Measurements from ENCODE around the gene COQ10B. TPM values are rescaled to one million over a fixed set of nuclear protein-coding genes. Genes with fewer than 3 reads are reported as not detected.

The COQ10B gene
- total RNA-seq, 1 donor from 2014 or later, result 6.0 TPM

DNA sequence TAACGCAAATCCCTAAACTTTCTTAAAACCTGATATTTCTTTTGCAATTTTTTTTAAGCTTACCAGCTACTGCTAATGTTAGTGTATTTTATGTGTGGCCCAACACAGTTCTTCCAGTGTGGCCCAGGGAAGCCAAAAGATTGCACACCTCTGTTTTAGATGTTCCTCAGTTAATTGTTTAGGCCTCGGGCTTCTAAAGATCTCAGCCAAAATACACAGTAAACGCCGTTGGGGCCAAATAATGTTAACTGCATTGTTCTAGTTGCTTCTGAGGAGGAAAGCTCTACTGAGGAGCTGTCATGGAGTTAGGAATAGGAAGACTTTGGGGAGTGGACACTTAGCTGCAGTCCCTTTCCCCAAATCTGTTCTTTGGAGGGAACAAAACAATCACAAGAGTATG lies 48.8 kb downstream of the COQ10B start:
- Histone ChIP-seq H3K27me3 (no peaks in the 10 kb centered on the region), H3K4me3 (peak overlapping the region in 1 of 2 donors; percentile 94), H3K9me3 (no peaks in the 10 kb centered on the region), H3K36me3 (peaks cover 18 to 28% of the 10 kb centered on the region in 2 donors), H3K27ac (peak overlapping the region in 1 of 2 donors; percentile 16), H3K4me1 (peaks cover 11 to 29% of the 10 kb centered on the region in 2 donors)
- no peak for TF ChIP-seq CTCF (IDR thresholded peaks at IDR 0.05)
- intact Hi-C loops (cut with DNase I), result loop anchor here (5.0 kb wide), 1 partner anchor 1960 kb away; no protein-coding TSS in a partner anchor
- DNase-seq (ENCODE audit: low spot score in 2 of 2), result no peak

- no peak for TF ChIP-seq CTCF (IDR thresholded peaks at IDR 0.05)
- DNase-seq (ENCODE audit: low spot score in 2 of 2), result no peak
- no peaks in the 10 kb centered on the region for H3K9me3 ChIP-seq
- intact Hi-C loops (cut with DNase I), result loop anchor here (5.0 kb wide), 1 partner anchor 1960 kb away; no protein-coding TSS in a partner anchor
- H3K4me1 ChIP-seq, result peaks cover 11 to 26% of the 10 kb centered on the region in 2 donors
- H3K27ac ChIP-seq, result no peak overlapping the region
- no peak overlapping the region for H3K4me3 ChIP-seq
- H3K36me3 ChIP-seq, result peaks cover 18 to 28% of the 10 kb centered on the region in 2 donors
- no peaks in the 10 kb centered on the region for H3K27me3 ChIP-seq
Observed at GRCh38 chr2:197502685-197503084, 49.3 kb downstream of the COQ10B start.

GRCh38 chr2:197504000-197504399 lies 50.6 kb downstream of the COQ10B start:
- H3K27me3 ChIP-seq, result no peaks in the 10 kb centered on the region

GRCh38 chr2:197504512-197504911 lies 51.2 kb downstream of the COQ10B start:
- Histone ChIP-seq H3K27me3 (no peaks in the 10 kb centered on the region), H3K27ac (no peak overlapping the region), H3K9me3 (no peaks in the 10 kb centered on the region), H3K4me3 (no peak overlapping the region), H3K4me1 (peaks cover 6 to 14% of the 10 kb centered on the region in 2 donors), H3K36me3 (peaks cover 18 to 28% of the 10 kb centered on the region in 2 donors)
- intact Hi-C loops (cut with DNase I), result loop anchor here (5.0 kb wide), 1 partner anchor 1958 kb away; no protein-coding TSS in a partner anchor
- no peak for TF ChIP-seq CTCF (IDR thresholded peaks at IDR 0.05)
- no peak for DNase-seq (ENCODE audit: low spot score in 2 of 2)

More at GRCh38 chr2:197504000-197504399, 50.6 kb downstream of the COQ10B start:
- no peak for TF ChIP-seq CTCF (IDR thresholded peaks at IDR 0.05)
- Histone ChIP-seq H3K4me1 (peaks cover 6 to 14% of the 10 kb centered on the region in 2 donors), H3K27ac (no peak overlapping the region), H3K36me3 (peaks cover 18 to 28% of the 10 kb centered on the region in 2 donors), H3K4me3 (no peak overlapping the region), H3K9me3 (no peaks in the 10 kb centered on the region)
- intact Hi-C loops (cut with DNase I), result loop anchor here (5.0 kb wide), 1 partner anchor 1958 kb away; no protein-coding TSS in a partner anchor
- no peak for DNase-seq (ENCODE audit: low spot score in 2 of 2)

- Histone ChIP-seq H3K27ac (no peak overlapping the region), H3K9me3 (no peaks in the 10 kb centered on the region), H3K36me3 (peaks cover 18 to 27% of the 10 kb centered on the region in 2 donors), H3K27me3 (no peaks in the 10 kb centered on the region), H3K4me1 (peaks cover 3 to 8% of the 10 kb centered on the region in 2 donors), H3K4me3 (no peak overlapping the region)
- no peak for DNase-seq (ENCODE audit: low spot score in 2 of 2)
- TF ChIP-seq CTCF (IDR thresholded peaks at IDR 0.05), result no peak
- intact Hi-C loops (cut with DNase I), result no loop called here
Observed at GRCh38 chr2:197506658-197507057, 53.3 kb downstream of the COQ10B start.

All from ascending aorta (tissue), 2 donors.